Prostate gland (tissue), 2 donors: ENCODE data around the gene KLK1.

Experiments used
- CTCF ChIP-seq, 4 experiments: fragments of 200-600 bp in 2 of 4; fragments of 450-650 bp in 2 of 4; sonication (generic) in 2 of 4; IDR thresholded peaks; 1 replicate in 3 of 4; 2 replicates in 1 of 4; pipeline ENCODE4 v1.5.1; 2016 to 2019; ENCODE audit warnings: antibody characterized with exemption in 4 of 4, mild to moderate bottlenecking in 2 of 4, moderate library complexity in 2 of 4
- POLR2A ChIP-seq: fragments of 450-650 bp; IDR thresholded peaks from one replicate; pipeline ENCODE4 v1.6.1; 2016; ENCODE audit warnings: antibody characterized with exemption, mild to moderate bottlenecking
- POLR2AphosphoS5 ChIP-seq: sonication (generic); formaldehyde crosslinking; IDR thresholded peaks from one replicate; pipeline ENCODE4 v1.6.1; 2017; ENCODE audit warnings: antibody characterized with exemption

- TF ChIP-seq POLR2A (no peak), CTCF (IDR thresholded peaks at IDR 0.05) (no peak), POLR2AphosphoS5 (no peak)
These were observed 33.2 kb downstream of the KLK1 start, which contains the start of gene ACP4 for GRCh38 chr19:50790396-50790795.
